SU-DHL-6 (cell line): ENCODE results near the gene CYP26C1.

Source experiments
- EZH2phosphoT487 ChIP-seq: fragments of 200-600 bp; sonication (generic), shearing (Covaris generic); conservative IDR thresholded peaks from 2 replicates; pipeline ENCODE4 v1.6.1; 2018; ENCODE audit warnings: mild to moderate bottlenecking, antibody characterized with exemption, low read length, moderate library complexity, mixed read lengths
- TF ChIP-seq, protein P1 (sequence below): fragments of 200-600 bp; sonication (generic); IDR thresholded peaks from one replicate; pipeline ENCODE4 v1.5.1; 2017; ENCODE audit warnings: antibody characterized with exemption, mild to moderate bottlenecking, low read length, moderate library complexity; ENCODE audit not compliant: insufficient read depth, poor library complexity, severe bottlenecking

DNA sequence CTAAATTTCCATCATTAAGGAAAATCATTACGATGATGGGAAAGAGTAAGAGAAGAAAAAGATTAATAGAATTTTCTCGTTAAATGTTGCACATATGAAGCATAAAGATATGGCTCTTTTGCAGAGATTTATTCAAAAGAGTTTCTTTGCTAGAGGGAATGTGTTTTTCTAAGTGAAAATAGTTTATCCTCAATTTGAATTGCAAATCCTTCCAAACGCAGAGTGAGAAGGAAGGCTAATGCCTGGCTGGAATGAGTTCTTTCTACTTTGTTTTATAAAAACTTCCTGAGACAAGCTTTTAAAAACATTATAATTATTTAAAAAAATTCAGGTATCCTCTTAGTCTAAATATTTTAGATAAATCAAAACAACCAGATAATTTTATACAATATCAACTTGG is 27.2 kb downstream of the CYP26C1 start:
- TF ChIP-seq, protein P1, sequence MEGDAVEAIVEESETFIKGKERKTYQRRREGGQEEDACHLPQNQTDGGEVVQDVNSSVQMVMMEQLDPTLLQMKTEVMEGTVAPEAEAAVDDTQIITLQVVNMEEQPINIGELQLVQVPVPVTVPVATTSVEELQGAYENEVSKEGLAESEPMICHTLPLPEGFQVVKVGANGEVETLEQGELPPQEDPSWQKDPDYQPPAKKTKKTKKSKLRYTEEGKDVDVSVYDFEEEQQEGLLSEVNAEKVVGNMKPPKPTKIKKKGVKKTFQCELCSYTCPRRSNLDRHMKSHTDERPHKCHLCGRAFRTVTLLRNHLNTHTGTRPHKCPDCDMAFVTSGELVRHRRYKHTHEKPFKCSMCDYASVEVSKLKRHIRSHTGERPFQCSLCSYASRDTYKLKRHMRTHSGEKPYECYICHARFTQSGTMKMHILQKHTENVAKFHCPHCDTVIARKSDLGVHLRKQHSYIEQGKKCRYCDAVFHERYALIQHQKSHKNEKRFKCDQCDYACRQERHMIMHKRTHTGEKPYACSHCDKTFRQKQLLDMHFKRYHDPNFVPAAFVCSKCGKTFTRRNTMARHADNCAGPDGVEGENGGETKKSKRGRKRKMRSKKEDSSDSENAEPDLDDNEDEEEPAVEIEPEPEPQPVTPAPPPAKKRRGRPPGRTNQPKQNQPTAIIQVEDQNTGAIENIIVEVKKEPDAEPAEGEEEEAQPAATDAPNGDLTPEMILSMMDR = no peak
- TF ChIP-seq EZH2phosphoT487 = no peak
